GM21529 (cell line): ENCODE measurements around the gene PCSK6.
"Not testable (repeated sequence)": the region's sequence is repeated elsewhere in the genome, so short reads cannot be mapped to it uniquely, and the experiment has no call there.

ENCODE experiments used
- ATAC-seq: cut with Tn5 transposase; IDR thresholded peaks from one replicate; pipeline ENCODE4 v1.9.1; 2021; ENCODE audit not compliant: unreplicated experiment

The PCSK6 gene

DNA sequence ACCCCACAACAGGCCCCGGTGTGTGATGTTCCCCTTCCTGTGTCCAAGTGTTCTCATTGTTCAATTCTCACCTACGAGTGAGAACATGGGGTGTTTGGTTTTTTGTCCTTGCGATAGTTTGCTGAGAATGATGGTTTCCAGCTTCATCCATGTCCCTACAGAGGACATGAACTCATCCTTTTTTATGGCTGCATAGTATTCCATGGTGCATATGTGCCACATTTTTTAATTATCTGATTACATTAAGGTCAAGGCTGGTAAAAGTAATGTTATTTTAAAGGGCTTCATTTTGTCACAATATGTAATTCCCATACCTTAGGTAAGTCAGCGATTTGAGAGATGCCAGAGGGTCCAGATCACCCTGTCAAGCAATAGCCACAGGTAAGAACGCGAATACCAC lies 202.2 kb downstream of the PCSK6 start:
- not testable (repeated sequence) for ATAC-seq

DNA sequence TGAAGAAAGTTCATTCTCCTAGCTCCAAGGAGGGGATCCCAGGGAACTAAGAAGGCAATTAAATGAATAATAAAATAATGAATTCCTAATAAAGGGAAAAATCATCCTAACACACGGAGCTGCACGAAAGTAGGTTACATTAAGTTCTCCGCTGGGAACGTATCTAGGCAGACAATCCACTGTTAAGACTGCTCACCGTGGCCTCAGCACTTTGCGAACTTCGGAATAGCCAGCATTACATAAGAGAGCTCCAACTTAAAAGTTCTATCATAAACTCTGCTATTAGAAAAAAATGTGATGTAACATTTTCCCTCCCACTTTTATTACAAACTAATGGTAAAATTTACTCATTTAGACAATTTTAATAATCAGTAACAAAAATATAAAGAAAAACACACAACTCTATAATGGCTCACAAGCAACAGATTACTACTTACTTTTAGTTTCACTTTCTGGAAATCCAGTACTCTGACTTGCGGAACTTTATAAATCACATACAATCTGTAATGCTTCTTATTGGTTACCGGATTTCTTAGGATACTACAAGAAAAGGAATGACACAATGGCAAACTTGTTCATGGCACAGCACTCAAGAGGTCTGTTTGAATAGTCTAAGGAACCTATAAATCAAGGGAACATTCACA lies 202.9 kb downstream of the PCSK6 start:
- no peak for ATAC-seq

- ATAC-seq, result no peak
Measured at GRCh38 chr15:101283931-101284330, 205.6 kb downstream of the PCSK6 start.

DNA sequence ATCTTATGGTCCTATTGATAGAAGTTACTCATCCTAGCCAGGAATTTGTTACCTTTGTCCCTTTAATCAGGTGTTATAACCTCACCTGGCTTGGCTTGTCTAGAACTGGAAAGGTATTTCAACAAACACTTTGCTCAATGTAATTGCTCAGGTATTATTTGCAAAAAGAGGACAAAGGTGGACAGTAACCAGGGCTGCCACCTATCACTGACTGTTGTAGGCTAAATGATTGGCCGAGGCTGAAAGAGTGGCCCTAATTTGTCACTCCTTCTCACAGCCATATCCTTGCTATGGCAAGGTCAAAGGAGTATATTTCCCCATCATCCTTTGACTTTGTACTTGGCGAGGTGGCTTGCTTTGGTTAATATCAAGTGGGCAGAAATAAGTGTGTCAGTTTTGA lies 209.5 kb downstream of the PCSK6 start:
- ATAC-seq, result no peak

- no peak for ATAC-seq
Measured at GRCh38 chr15:101277943-101278564, 211.5 kb downstream of the PCSK6 start.

DNA sequence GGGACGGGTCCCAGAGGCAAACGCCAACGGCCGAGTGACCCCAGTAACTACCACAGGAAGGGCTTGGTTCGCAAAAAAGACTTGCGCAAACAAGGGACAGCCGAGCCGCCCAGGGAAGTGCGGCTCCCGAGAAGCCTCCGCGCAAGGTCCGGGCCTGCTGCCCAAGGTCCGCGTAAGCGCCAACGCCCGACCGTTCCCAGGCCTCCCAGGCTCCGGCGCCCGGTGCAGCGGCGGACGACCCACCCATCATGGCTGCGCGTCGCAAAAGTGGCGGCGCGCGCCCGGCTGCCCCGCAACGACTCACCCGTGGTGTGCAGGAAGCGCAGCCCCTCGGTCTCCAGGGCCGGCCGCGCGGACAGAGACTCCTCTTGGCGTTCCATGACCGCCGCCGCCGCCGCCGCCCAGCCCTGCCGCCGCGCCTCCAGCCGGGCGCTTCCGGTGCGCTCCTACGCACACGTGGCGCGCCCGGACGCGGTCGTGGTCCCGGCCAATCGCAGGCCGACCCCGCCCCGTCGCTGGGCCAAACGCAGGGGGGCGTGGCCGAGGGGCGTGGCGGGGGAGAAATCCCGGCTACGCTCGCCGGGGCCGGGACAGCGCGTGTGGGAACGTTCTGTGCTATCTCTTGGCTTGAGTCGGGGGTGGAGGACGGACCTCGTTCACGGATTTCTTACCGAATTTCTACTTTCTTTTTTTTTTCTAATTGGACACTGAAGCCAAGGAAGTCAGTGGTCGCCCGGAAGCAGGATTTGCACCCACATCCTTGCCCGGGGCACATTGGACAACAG lies 212.3 kb downstream of the PCSK6 start, which contains the start of gene SELENOS:
Gene SELENOS (minus strand): TSS at position 448 of the 785 bp plus-strand sequence. CDS start 68 bp downstream, at position 380.
- peak; percentile 86 for ATAC-seq

DNA sequence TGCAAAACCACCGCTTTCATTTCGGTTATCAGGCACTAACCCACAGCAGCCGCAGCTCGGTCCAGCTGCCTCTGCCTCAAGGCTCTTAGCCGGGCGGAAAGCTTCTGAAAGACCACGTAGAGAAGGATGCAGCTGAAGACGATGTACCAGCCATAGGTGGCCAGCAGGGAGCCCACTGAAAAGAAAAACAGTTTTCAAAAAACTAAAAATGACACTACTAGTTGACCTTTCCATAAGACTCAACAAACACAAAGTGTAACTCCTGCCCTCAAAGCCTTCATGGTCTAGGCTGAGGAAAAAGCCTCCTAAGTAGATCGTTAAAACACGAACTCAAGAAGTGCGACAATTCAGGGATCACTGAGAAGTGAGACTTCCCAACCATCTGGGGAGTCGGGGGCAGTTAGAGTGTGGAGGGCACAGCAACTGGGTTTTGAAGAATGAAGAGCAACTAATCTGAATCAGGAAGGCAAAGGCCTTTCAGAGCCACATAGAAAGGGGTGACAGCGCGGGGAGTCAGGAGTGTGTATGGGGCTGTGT lies 212.9 kb downstream of the PCSK6 start:
- ATAC-seq, result peak; percentile 43

- ATAC-seq, result peak; percentile 36
Measured at GRCh38 chr15:101275018-101275417, 214.5 kb downstream of the PCSK6 start.

GRCh38 chr15:101273534-101273933 lies 216.0 kb downstream of the PCSK6 start:
- ATAC-seq, result no peak

- ATAC-seq, result no peak
Measured at GRCh38 chr15:101272584-101272983, 216.9 kb downstream of the PCSK6 start.

- ATAC-seq, result no peak
Measured at GRCh38 chr15:101269479-101270223, 219.9 kb downstream of the PCSK6 start.

GRCh38 chr15:101267320-101268104 lies 222.0 kb downstream of the PCSK6 start:
- no peak for ATAC-seq

GRCh38 chr15:101266787-101267186 lies 222.7 kb downstream of the PCSK6 start:
- ATAC-seq, result no peak

DNA sequence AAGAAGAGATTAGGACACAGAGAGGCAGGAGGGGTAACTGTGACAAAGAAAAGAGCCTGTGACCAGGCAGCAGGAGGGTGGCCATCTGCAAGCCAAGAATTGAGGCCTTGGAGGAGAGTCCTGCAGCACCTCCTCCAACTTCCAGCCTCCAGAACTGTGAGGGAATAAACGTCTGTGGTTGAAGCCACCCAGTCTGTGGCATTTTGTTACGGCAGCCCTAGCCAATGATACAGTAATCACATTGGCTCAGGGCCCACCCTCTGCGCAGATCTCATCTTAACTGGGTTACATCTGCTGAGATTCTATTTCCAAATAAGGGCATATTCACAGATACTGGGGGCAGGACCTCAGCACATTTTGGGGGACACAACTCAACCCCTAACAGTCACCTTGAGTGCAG lies 223.5 kb downstream of the PCSK6 start:
- no peak for ATAC-seq

- ATAC-seq, result no peak
Measured at GRCh38 chr15:101264911-101265641, 224.4 kb downstream of the PCSK6 start.

DNA sequence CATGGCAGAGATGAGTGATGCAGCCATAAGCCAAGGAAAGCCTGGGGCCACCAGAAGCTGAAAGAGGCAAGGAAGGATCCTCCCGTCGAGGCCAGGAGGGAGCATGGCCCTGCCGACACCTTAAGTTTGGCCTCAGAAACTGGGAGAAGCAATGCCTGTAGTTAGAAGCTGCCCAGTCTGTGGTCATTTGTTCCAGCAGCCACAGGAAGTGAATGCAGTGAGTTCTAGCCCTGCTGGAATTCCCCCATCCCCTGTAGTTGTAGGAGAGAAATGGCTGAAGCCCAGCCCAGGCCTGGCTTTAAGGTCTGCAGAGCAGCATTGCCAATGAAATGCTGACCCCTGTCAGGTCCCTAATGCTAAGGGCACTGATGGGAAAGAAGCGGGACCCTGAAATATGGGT lies 225.5 kb downstream of the PCSK6 start:
- ATAC-seq, result no peak

DNA sequence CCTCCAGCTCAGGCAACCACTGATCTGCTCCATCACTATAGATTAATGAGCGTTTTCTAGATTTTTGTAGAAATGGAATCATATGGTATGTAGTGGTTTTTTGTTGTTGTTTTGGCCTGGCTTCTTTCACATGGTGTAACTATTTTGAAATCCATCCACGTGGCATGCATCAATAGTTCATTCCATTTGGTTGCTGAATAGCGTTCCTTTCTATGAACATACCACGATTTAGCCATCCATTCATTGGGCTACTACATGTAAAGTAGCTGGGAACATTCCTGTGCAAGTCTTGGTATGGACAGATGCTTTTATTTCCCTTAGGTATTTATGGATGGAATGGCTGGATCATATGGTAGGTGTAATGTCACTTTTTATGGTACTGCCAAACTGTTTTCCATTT lies 227.0 kb downstream of the PCSK6 start:
- ATAC-seq, result no peak

GRCh38 chr15:101258238-101259144 lies 231.0 kb downstream of the PCSK6 start:
- no peak for ATAC-seq

DNA sequence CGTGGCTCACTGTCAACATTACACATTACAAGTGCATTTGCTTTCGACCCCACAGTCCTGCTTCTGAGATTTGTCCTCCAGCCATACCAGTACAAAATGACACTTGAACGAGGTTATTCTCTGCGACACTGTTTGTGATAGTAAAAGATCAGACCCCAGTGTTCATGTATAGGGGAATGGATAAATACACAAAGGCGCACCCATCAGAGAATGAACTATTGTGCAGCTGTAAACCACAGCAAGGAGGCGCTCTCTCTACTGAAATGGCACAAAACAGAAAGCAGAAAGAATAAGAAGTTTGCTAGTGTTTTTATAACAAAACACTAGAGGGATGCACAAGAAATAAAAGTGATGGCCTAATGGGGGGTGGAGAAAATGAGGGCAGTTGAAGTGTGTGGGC lies 232.8 kb downstream of the PCSK6 start:
- ATAC-seq, result no peak
